ENCODE data around the gene CABLES1. TPM values are rescaled to one million over a fixed set of nuclear protein-coding genes. Genes with fewer than 3 reads are reported as not detected.

CABLES1 gene
- total and polyA plus RNA-seq, 2 donors from 2014 or later = 7.6 to 40.5 TPM

GRCh38 chr18:23141104-23141999 lies 6.1 kb downstream of the CABLES1 start:
- DNase-seq (peak in 2 of 5 donors; percentile 43 to 84), FAIRE-seq (no peak)
- H3K4me3 ChIP-seq (ENCODE audit: low read length in 3 of 3) = no peak overlapping the region
- intact Hi-C loops (cut with DNase I) = no loop called here
- peaks cover 14 to 61% (median 33%) of the 10 kb centered on the region in 3 donors for H3K4me1 ChIP-seq (ENCODE audit: control insufficient read depth in 2 of 3, insufficient read depth in 2 of 3, low read depth in 1 of 3, low read length in 3 of 3)
- H3K27me3 ChIP-seq (ENCODE audit: control insufficient read depth, insufficient read depth, low read length) = no peaks in the 10 kb centered on the region
- H3K27ac ChIP-seq (ENCODE audit: low read depth in 2 of 2, low read length in 2 of 2) = peak overlapping the region; percentile 47 to 81
- no peak overlapping the region for H3K9ac ChIP-seq (ENCODE audit: low read length in 3 of 3)
- TF ChIP-seq CTCF (IDR thresholded peaks at IDR 0.05; ENCODE audit: borderline replicate concordance, extremely low read depth, insufficient read depth) = no peak
- no peaks in the 10 kb centered on the region for H3K36me3 ChIP-seq (ENCODE audit: control insufficient read depth in 2 of 3, insufficient read depth in 3 of 3, low read length in 3 of 3)
- H3K9me3 ChIP-seq (ENCODE audit: control insufficient read depth in 2 of 3, insufficient read depth in 1 of 3, low read length in 3 of 3) = no peaks in the 10 kb centered on the region

DNA sequence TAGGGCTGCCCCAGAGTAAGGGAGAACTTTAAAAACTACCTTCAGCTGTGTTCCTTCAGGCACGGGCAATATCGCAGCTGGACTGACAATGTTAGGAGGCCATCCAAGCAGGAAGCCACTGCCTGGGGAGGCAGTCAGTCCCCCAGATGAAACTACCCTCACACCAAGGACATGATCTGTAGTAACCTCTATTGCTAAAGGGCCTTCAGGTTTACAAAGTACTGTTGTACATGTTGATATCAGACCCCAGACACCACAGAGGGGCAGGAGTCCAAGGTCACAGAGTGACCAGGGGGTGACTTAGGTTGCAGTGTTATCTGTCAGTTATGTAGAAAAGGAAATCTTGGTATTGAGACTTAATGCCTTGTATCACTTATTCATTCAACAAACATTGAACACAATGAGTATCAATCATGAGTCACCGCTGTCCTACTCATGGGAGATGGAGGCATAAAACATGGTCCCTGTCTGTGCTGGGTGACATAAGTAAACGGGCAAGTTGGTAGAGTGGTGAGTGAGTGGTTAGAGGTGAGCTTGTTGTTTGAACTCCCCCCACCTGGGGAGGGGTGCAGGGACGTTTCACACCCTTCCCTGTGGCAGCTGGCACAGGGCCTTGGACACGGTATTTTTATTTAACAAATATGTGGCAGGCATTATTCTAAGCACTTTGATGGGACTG lies 7.1 kb downstream of the CABLES1 start:
- peak overlapping the region; percentile 43 to 47 for H3K27ac ChIP-seq (ENCODE audit: low read depth in 2 of 2, low read length in 2 of 2)
- H3K36me3 ChIP-seq (ENCODE audit: control insufficient read depth in 2 of 3, insufficient read depth in 3 of 3, low read length in 3 of 3) = no peaks in the 10 kb centered on the region
- FAIRE-seq = no peak
- H3K9me3 ChIP-seq (ENCODE audit: control insufficient read depth in 2 of 3, insufficient read depth in 1 of 3, low read length in 3 of 3) = no peaks in the 10 kb centered on the region
- no peak for DNase-seq
- H3K27me3 ChIP-seq (ENCODE audit: control insufficient read depth, insufficient read depth, low read length) = no peaks in the 10 kb centered on the region
- intact Hi-C loops (cut with DNase I) = no loop called here
- TF ChIP-seq CTCF (IDR thresholded peaks at IDR 0.05; ENCODE audit: borderline replicate concordance, extremely low read depth, insufficient read depth) = no peak
- peak overlapping the region in 1 of 3 donors; percentile 42 for H3K9ac ChIP-seq (ENCODE audit: low read length in 3 of 3)
- peaks cover 14 to 60% (median 33%) of the 10 kb centered on the region in 3 donors for H3K4me1 ChIP-seq (ENCODE audit: control insufficient read depth in 2 of 3, insufficient read depth in 2 of 3, low read depth in 1 of 3, low read length in 3 of 3)
- H3K4me3 ChIP-seq (ENCODE audit: low read length in 3 of 3) = no peak overlapping the region

DNA sequence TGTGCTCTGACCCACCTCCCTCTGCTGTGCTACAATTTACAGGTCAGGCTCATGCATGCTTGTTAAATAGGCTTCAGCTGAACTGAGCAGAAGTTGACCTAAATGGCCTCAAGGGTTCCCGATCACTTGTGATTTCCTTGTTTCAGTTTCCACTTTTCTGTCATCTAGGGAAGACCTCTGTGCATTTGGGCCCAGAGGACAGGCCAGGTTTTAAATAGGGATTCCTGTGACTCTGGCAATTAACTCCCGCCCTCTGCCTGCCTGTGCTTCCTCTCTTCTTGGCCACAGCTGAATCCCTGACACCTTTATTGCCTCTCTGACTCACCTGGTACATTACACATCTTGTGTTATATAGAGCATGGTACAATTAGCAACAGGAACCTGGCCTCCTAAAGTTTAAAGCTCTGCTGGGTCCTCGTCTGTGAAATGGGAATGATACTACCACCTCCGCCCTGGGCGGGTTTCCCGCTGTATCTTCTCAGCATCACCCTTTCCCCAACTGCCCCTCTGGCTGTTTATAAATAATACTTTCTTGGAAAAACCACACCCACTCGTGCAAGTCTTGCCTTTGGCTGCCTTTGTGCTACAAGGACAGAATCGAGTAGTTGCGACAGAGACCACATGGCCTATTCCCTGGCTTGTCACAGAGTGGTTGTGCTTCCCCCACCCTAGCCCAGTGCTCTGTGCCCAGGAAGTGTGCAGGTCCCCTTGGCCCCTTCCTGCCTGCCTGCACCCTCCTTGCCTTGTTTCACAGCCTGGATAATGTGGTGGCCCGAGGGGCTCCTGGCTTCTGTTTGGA lies 7.9 kb downstream of the CABLES1 start:
- H3K9ac ChIP-seq (ENCODE audit: low read length in 3 of 3) = peak overlapping the region in 1 of 3 donors; percentile 42
- FAIRE-seq = no peak
- peaks cover 14 to 52% (median 28%) of the 10 kb centered on the region in 3 donors for H3K4me1 ChIP-seq (ENCODE audit: control insufficient read depth in 2 of 3, insufficient read depth in 2 of 3, low read depth in 1 of 3, low read length in 3 of 3)

More for the DNA sequence above, 7.9 kb downstream of the CABLES1 start:
- intact Hi-C loops (cut with DNase I) = no loop called here
- H3K27me3 ChIP-seq (ENCODE audit: control insufficient read depth, insufficient read depth, low read length) = no peaks in the 10 kb centered on the region
- H3K27ac ChIP-seq (ENCODE audit: low read depth in 2 of 2, low read length in 2 of 2) = peak overlapping the region; percentile 55 to 56
- TF ChIP-seq CTCF (IDR thresholded peaks at IDR 0.05; ENCODE audit: borderline replicate concordance, extremely low read depth, insufficient read depth) = no peak
- no peaks in the 10 kb centered on the region for H3K9me3 ChIP-seq (ENCODE audit: control insufficient read depth in 2 of 3, insufficient read depth in 1 of 3, low read length in 3 of 3)
- DNase-seq = no peak
- no peaks in the 10 kb centered on the region for H3K36me3 ChIP-seq (ENCODE audit: control insufficient read depth in 2 of 3, insufficient read depth in 3 of 3, low read length in 3 of 3)
- H3K4me3 ChIP-seq (ENCODE audit: low read length in 3 of 3) = no peak overlapping the region

All from kidney (tissue), 14 donors.